ENCODE measurements around the gene RDH11.

The RDH11 gene

DNA sequence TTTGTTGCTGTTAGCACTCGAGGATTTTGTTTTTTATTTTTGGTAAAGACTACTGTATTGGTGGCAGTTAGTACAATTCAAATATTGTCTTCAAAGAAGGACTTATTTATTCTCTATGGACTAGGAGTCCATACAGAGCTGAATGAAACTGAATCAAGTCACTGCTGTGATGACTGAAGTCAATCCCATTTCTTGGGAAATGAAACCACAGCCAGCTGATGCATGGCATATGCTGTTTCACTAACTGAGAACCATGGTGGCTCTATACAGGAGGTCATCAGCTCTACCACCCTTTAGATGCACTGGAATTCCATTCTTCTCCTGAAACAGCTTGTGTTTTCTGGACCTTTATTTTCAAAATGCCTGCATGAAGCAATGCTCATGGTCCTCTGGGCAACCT lies 43.4 kb downstream of the RDH11 start:
- TF ChIP-seq TAF1 (IDR thresholded peaks at IDR 0.05; ENCODE audit: borderline replicate concordance, insufficient read depth, low read length) = no peak
- no peak for TF ChIP-seq POLR2AphosphoS5 (IDR thresholded peaks at IDR 0.05; ENCODE audit: low read depth, low read length)
- TF ChIP-seq SIN3A (IDR thresholded peaks at IDR 0.05; ENCODE audit: borderline replicate concordance, insufficient read depth, low read length) = no peak
- TF ChIP-seq, protein P1, sequence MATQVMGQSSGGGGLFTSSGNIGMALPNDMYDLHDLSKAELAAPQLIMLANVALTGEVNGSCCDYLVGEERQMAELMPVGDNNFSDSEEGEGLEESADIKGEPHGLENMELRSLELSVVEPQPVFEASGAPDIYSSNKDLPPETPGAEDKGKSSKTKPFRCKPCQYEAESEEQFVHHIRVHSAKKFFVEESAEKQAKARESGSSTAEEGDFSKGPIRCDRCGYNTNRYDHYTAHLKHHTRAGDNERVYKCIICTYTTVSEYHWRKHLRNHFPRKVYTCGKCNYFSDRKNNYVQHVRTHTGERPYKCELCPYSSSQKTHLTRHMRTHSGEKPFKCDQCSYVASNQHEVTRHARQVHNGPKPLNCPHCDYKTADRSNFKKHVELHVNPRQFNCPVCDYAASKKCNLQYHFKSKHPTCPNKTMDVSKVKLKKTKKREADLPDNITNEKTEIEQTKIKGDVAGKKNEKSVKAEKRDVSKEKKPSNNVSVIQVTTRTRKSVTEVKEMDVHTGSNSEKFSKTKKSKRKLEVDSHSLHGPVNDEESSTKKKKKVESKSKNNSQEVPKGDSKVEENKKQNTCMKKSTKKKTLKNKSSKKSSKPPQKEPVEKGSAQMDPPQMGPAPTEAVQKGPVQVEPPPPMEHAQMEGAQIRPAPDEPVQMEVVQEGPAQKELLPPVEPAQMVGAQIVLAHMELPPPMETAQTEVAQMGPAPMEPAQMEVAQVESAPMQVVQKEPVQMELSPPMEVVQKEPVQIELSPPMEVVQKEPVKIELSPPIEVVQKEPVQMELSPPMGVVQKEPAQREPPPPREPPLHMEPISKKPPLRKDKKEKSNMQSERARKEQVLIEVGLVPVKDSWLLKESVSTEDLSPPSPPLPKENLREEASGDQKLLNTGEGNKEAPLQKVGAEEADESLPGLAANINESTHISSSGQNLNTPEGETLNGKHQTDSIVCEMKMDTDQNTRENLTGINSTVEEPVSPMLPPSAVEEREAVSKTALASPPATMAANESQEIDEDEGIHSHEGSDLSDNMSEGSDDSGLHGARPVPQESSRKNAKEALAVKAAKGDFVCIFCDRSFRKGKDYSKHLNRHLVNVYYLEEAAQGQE (IDR thresholded peaks at IDR 0.05; ENCODE audit: insufficient read depth in 1 of 2, low read depth in 2 of 2, low read length in 2 of 2) = no peak
- no peak for TF ChIP-seq FOXP2 (optimal IDR thresholded peaks at IDR 0.05; ENCODE audit: borderline replicate concordance, extremely low read depth, extremely low read length, insufficient read depth)

DNA sequence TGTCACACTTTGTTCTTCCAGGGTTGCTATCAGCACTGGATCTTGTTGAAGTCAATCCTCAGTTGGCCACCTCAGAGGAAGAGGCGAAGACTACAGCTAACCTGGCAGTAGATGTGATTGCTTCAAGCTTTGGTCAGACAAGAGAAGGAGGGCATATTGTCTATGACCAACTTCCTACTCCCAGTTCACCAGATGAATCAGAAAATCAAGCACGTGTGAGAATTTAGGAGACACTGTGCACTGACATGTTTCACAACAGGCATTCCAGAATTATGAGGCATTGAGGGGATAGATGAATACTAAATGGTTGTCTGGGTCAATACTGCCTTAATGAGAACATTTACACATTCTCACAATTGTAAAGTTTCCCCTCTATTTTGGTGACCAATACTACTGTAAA lies 44.9 kb downstream of the RDH11 start:
- TF ChIP-seq POLR2AphosphoS5 (IDR thresholded peaks at IDR 0.05; ENCODE audit: low read depth, low read length) = no peak
- TF ChIP-seq SIN3A (IDR thresholded peaks at IDR 0.05; ENCODE audit: borderline replicate concordance, insufficient read depth, low read length) = no peak
- TF ChIP-seq FOXP2 (optimal IDR thresholded peaks at IDR 0.05; ENCODE audit: borderline replicate concordance, extremely low read depth, extremely low read length, insufficient read depth) = no peak
- no peak for TF ChIP-seq TAF1 (IDR thresholded peaks at IDR 0.05; ENCODE audit: borderline replicate concordance, insufficient read depth, low read length)
- TF ChIP-seq, protein P1 (IDR thresholded peaks at IDR 0.05; ENCODE audit: insufficient read depth in 1 of 2, low read depth in 2 of 2, low read length in 2 of 2) = no peak

DNA sequence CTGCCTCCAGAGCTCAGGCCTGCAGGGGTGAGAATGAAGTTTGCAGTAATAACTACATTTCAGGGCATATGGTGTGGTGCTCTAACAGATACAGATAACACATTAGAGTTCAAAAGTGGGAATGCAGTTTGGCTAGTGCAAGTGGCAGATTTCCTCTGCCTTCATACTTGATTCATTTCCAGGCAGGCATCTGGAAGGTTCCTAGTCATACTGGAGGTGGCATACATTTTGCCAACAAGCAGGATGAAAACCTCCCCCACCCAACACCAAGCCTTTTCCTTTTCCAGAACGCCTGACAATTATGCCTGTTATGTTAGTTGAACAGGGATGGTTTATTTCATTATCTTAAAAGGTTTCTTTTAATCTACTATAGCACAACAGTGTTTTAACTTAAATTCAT lies 45.4 kb downstream of the RDH11 start:
- TF ChIP-seq, protein P1 (IDR thresholded peaks at IDR 0.05; ENCODE audit: insufficient read depth in 1 of 2, low read depth in 2 of 2, low read length in 2 of 2) = no peak
- TF ChIP-seq FOXP2 (optimal IDR thresholded peaks at IDR 0.05; ENCODE audit: borderline replicate concordance, extremely low read depth, extremely low read length, insufficient read depth) (no peak), POLR2AphosphoS5 (IDR thresholded peaks at IDR 0.05; ENCODE audit: low read depth, low read length) (no peak), TAF1 (IDR thresholded peaks at IDR 0.05; ENCODE audit: borderline replicate concordance, insufficient read depth, low read length) (no peak), SIN3A (IDR thresholded peaks at IDR 0.05; ENCODE audit: borderline replicate concordance, insufficient read depth, low read length) (no peak)

DNA sequence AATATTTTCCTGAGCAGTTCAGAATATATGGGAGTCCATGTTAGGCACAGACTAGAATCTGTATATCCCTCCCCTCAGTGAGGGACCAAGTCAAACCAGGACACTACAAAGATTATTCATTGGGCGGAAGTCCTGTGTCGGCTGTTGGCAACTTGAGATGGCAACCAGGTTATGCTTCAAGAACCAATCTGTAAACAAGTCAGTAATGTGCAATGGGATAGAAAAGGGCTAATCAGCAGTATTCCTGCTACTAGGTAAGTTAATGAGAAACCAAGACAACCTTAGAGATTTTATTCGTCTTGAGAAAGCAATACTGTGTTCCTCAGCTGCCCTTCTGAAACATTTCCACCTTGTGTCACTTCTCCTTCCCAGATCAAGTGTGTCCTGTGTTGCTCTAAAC lies 49.4 kb downstream of the RDH11 start:
- TF ChIP-seq, protein P1 (IDR thresholded peaks at IDR 0.05; ENCODE audit: insufficient read depth in 1 of 2, low read depth in 2 of 2, low read length in 2 of 2) = no peak
- no peak for TF ChIP-seq FOXP2 (optimal IDR thresholded peaks at IDR 0.05; ENCODE audit: borderline replicate concordance, extremely low read depth, extremely low read length, insufficient read depth)
- TF ChIP-seq POLR2AphosphoS5 (IDR thresholded peaks at IDR 0.05; ENCODE audit: low read depth, low read length) = no peak
- TF ChIP-seq TAF1 (IDR thresholded peaks at IDR 0.05; ENCODE audit: borderline replicate concordance, insufficient read depth, low read length) = no peak
- no peak for TF ChIP-seq SIN3A (IDR thresholded peaks at IDR 0.05; ENCODE audit: borderline replicate concordance, insufficient read depth, low read length)

DNA sequence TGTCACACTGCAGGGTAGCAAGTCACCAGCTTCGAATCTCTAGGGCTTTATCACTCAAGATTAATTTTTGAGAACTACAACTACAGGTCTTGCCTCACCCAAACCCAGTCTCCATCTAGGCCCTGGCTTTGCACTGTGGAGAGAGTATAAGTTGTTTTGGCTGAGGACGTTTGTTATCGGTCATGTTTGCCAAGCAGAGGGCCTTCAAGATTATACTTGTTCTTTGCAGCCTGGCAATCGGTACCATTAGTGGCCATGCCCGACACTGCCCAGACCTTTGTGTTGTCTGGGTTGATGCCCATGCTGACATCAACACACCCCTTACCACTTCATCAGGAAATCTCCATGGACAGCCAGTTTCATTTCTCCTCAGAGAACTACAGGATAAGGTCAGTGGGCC lies 50.1 kb downstream of the RDH11 start:
- TF ChIP-seq POLR2AphosphoS5 (IDR thresholded peaks at IDR 0.05; ENCODE audit: low read depth, low read length) = no peak
- TF ChIP-seq, protein P1 (IDR thresholded peaks at IDR 0.05; ENCODE audit: insufficient read depth in 1 of 2, low read depth in 2 of 2, low read length in 2 of 2) = no peak
- no peak for TF ChIP-seq SIN3A (IDR thresholded peaks at IDR 0.05; ENCODE audit: borderline replicate concordance, insufficient read depth, low read length)
- TF ChIP-seq FOXP2 (optimal IDR thresholded peaks at IDR 0.05; ENCODE audit: borderline replicate concordance, extremely low read depth, extremely low read length, insufficient read depth) = no peak
- TF ChIP-seq TAF1 (IDR thresholded peaks at IDR 0.05; ENCODE audit: borderline replicate concordance, insufficient read depth, low read length) = no peak
